NCI-H460 (cell line): Measurements from ENCODE around the gene KLKB1. TPM values are rescaled to one million over a fixed set of nuclear protein-coding genes. Genes with fewer than 3 reads are reported as not detected.

Experiments
- DNase-seq: peaks from one replicate; pipeline ENCODE4 v3.0.0-alpha.2; 2016; ENCODE audit warnings: low read depth; ENCODE audit errors: extremely low read depth
- polyA plus RNA-seq: library from polyadenylated mRNA; depleted of rRNA; stranded (reverse); fragments of >200 nt; gene quantifications from 2 replicates; pipeline ENCODE4 v1.2.3, GENCODE V29; 2014; cell fraction: nucleus; rRNA removed
- total RNA-seq: library from RNA; depleted of rRNA; stranded (reverse); fragments of >200 nt; shearing (Covaris generic); gene quantifications from 2 replicates; pipeline ENCODE4 v1.2.3, GENCODE V29; 2014; rRNA removed

KLKB1 gene
- total RNA-seq, result 0.15 TPM in 1 of 2 replicates, not detected in the other
- polyA plus RNA-seq, result not detected in 2 replicates

DNA sequence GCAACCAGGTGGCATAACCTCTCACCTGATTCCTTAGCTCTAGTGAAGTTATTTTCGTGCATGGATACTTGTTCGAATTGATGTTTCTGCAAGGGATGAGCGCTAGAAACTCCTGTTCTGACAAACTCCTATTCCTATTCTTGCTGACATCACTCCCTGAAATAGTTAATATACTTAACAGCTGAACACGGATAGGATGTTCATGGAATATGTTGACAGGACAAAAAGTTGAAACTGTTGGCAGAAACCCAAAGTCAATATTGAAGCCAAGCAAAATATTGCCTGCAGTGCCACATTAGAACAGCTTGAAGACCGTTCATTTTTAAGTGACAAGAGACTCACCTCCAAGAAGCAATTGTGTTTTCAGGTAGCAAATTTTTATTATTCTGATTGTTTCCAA, at the start of gene KLKB1:
Gene KLKB1, plus strand, starts transcription at position 287 of the 400 bp plus-strand sequence. CDS start 689 bp downstream, outside the sequence.
- DNase-seq, result no peak

DNA sequence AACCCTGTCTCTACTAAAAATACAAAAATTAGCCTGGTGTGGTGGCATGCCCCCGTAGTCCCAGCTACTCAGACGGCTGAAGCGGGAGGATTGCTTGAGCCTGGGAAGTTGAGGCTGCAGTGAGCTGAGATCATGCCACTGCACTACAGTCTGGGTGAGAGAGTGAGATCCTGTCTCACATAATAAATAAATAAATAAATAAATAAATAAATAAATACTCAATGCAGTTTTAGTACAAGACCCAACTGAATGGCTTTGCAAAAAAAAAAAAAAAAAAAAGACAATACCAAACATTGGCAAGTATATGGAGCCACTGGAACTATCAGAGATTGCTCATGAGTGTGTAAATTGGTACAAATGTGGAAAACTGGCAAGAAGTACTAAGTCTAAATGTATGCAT, 39.2 kb upstream of the KLKB1 start:
- no peak for DNase-seq

GRCh38 chr4:186189656-186190055, 37.7 kb upstream of the KLKB1 start:
- no peak for DNase-seq

GRCh38 chr4:186190581-186191199, 36.6 kb upstream of the KLKB1 start:
- DNase-seq, result peak; percentile 3

DNA sequence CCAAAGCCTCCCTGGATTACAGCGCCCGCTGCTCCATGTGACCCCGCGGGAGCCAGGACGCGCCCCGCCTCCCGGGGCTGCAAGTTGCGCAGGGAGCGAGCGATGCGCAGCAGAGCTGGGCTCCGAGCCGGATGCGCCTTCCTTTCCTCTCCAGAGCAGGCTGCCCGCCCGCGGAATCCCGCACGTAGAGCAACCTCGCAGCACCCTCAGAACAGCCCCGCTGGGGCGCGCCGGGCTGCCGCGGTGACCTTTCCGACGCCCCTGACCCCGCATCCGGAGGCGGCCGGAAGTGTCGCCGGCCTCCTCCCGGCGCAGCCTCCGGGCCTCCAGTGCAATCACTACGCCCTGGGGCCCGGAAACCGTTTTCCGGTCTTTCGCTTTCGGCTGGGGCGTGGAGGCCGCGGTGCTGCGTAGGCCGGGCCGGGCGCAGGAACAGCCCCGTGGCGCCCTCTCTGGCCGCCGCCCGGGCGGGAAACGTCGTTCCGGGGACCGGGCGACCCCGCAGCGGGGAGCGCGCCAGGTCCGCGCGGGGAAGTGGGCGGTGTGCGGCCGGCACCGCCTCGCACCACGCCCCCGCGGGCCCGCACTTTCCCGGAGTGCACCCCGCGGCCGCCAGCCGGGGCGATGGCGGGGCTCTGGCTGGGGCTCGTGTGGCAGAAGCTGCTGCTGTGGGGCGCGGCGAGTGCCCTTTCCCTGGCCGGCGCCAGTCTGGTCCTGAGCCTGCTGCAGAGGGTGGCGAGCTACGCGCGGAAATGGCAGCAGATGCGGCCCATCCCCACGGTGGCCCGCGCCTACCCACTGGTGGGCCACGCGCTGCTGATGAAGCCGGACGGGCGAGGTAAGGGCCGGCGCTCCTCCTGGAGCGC, 35.9 kb upstream of the KLKB1 start, which contains the start of gene CYP4V2:
Gene CYP4V2, plus strand, starts transcription at position 368 of the 866 bp plus-strand sequence. Its CDS starts 257 bp downstream, at position 625.
- peak; percentile 63 for DNase-seq

DNA sequence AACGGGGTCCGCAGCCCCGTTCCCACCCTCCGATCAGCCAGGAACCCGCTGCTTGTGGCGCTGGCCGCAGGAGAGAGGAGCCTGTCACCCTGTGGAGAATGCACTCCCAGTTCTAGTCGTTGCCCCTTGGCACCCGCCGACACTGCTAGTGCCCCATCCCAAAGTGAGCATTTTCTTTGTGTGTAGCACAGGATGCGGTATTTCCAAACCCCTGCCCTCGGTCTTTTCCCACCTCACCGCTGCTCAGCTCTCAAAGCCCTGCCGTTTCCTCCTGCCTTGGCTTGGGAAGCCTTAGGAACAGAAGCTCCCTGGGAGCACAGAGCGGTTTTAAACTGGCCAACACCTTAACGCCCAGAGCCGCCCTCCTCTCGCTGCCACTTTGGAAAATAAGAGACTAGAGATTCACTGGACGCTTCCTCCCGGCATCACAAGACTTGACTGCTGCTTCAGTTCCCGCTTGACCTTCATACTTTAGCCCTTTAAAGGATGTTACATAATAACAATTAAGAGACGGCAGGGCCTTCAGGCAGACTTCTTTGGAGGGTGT, 35.2 kb upstream of the KLKB1 start:
- peak; percentile 15 for DNase-seq

- DNase-seq, result no peak
Measured at GRCh38 chr4:186193851-186194250, 33.5 kb upstream of the KLKB1 start.

DNA sequence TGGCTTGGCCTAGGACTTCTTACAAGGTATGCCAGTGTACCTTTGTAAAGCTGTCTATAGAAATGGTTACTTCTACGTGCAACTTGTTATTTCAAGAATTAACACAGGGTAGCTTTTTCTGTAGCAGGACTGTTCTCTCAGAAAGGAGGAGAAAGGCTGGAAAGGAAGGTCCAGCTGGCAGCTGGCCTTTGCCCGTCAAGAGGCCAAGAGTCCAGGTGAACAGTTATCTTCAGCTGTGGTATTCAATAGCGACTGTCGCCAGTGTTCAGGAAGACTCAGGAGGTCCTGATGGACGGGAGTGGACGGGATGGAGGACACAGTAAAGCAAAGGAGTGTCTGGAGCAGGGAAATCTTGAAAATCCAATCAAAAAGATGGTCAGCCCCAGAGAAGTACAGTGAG, 31.2 kb upstream of the KLKB1 start:
- DNase-seq, result no peak

GRCh38 chr4:186200516-186200915, 26.8 kb upstream of the KLKB1 start:
- DNase-seq, result no peak

DNA sequence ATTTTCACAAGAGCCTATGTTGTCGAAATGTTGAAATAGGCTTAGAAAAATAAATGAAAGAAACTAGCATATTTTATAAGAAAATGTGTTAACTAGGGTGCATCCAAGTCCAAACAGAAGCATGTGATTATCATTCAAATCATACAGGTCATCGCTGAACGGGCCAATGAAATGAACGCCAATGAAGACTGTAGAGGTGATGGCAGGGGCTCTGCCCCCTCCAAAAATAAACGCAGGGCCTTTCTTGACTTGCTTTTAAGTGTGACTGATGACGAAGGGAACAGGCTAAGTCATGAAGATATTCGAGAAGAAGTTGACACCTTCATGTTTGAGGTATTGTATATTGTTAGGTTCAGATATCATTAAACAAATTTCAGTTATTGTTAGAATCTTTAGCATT, 26.3 kb upstream of the KLKB1 start:
- no peak for DNase-seq

DNA sequence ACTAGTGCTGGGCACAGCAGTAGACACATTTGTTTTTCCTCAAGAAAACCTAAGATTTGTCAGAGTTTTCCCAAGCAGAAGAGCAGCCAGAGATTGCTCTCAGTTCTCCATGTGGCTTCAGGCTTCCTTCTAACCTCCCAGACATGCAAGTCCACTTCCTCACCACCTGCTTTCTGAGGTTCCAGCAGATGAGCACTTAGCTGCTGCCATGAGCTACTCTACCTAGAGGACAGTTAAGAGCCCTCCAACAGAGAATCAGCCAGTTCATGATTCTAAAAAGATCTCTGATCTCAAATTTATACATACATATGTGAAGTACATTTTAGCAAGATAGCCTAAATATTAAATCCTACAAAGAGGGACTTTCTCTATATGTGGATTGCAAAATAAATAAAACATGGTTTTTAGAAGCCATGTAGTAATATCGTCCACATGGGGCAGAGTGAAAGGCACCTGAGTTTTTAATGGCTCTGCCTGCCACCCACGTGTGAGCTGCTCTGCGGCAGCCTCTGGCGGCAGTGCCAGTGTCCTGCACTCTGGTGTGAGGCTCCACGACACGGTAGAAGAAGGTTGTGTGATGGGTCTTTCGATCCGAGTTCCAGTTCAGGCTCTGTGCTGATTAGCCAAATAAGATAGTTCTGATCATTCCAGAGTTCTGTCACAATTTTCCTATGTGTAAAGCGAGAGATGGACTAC, 25.6 kb upstream of the KLKB1 start:
- peak; percentile 24 for DNase-seq

DNA sequence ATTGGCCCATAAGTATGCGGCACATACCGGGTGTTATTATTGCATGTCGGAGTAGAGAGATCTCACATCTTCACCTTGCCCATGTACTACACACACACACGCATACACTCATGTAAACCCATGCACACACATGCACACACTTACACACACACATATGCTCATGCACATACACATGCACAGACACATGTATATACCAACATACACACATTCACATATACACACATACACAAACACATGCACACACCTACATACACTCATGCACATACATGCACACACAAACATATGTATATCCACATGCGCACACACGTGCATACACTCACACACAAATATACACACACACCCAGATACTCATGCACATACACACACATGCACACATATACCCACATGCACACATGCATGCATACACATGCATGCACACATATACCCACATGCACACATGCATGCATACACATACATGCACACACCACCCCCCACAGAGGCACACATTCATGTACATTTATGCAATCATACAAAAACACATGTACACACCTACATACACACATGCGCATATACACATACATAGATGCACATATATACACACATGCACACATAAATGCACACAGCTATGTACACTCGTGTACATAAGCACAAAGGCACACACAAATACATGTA, 24.7 kb upstream of the KLKB1 start:
- DNase-seq, result no peak

DNA sequence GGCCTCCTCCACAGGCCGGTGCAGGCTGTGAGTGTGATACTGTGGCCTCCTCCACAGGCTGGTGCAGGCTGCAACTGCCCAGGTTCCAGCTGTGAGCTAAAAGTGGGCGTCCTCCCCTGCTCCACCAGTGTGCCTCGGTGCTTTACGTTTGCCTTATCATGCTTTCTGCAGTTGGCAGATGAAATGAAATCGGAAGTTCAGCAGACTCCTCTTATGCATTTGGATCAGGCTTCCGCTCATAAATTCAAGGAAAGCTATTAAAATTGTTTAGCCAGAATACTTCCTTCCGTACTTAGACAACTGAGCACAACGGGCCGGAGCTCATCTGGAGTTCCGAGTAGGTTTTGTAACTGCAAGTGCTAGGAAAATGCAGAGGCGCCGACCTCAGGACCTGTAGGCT, 23.9 kb upstream of the KLKB1 start:
- DNase-seq, result no peak

GRCh38 chr4:186204103-186204559, 23.2 kb upstream of the KLKB1 start:
- DNase-seq, result no peak

GRCh38 chr4:186204686-186205085, 22.6 kb upstream of the KLKB1 start:
- DNase-seq, result no peak

- DNase-seq, result no peak
Measured at GRCh38 chr4:186205156-186205555, 22.2 kb upstream of the KLKB1 start.

DNA sequence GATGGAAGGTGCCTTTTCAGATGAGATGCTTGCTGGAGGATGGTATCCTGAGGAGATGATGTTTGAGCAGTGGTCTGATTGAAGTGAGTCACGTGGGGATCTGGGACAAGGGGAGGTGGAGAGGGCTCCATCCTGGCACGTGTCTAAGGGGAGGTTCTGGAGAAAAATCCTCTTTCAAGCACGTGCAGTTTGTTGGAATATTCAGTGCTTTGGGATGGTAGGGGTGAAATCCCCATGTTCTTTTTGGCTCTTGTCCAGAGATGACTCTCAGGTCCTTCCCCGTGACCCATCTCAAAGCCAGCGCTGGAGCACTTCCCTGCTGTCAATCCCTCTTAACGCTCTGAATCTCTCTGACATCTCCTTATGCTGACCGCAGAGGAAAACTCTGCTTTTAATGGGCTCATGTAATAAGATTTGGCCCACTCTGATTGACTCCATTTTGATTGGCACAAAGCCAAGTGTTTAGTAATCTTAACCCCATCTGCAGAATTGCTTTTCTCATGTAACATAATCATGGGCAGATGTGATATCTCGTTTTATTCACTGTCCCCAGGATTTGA, 10.8 kb upstream of the KLKB1 start:
- no peak for DNase-seq

DNA sequence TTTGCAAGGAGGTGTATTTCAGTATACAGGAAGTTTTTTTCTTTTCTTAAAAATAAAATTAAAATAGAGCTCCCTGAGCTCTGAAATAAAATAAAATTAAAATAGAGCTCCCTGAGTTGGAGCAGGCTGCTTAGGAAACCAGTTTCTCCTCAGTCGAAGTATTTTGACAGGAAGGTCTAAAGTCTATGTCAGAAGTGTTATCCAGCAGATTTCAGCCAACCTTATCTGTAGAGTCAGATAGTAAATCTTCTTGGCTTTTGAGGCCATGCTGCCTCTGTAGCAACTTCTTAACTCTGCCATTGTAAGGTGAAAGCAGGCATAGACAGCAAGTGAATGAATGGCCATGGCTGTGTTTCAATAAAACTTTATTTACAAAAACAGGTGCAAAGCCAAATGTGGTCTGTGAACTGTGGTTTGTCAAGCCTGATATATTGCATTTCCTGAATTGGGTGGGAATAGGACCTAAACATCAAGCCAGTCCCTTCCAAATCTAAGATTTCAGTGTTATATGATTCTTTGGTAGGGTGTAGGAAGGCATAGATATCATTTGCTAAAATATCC, 9.5 kb upstream of the KLKB1 start:
- DNase-seq, result no peak

- no peak for DNase-seq
Measured at GRCh38 chr4:186221624-186222023, 5.7 kb upstream of the KLKB1 start.

GRCh38 chr4:186225848-186226247, 1.5 kb upstream of the KLKB1 start:
- no peak for DNase-seq
